CD14-positive monocyte (primary cell): Measurements from ENCODE around the gene CCDC69. TPM values are rescaled to one million over a fixed set of nuclear protein-coding genes. Genes with fewer than 3 reads are reported as not detected.

Experiments
- DNase-seq, 3 donors: peaks; one replicate each; pipeline ENCODE4 v3.0.0-alpha.2; 2011 to 2022
- H2AFZ ChIP-seq: 2 replicates; pipeline ENCODE4 v1.6.0; 2012; ENCODE audit warnings: mild to moderate bottlenecking, low read depth, low read length, inconsistent platforms; ENCODE audit not compliant: insufficient read depth, poor library complexity, severe bottlenecking
- H3K27ac ChIP-seq, 2 donors: 1 replicate in 1 of 2; 2 replicates in 1 of 2; pipeline ENCODE4 v1.5.1; 2012 to 2013; ENCODE audit warnings: low read length in 2 of 2, control low read depth in 1 of 2, inconsistent platforms in 1 of 2, low read depth in 1 of 2, mild to moderate bottlenecking in 1 of 2
- H3K27me3 ChIP-seq, 2 donors: one replicate each; pipeline versions ENCODE4 v1.6.0 to v1.6.1; 2011 to 2013; ENCODE audit warnings: low read length in 2 of 2; ENCODE audit not compliant: control insufficient read depth in 2 of 2, insufficient read depth in 2 of 2
- H3K36me3 ChIP-seq, 2 donors: replicated peaks in 1 of 2; 1 replicate in 1 of 2; 2 replicates in 1 of 2; pipeline versions ENCODE4 v1.5.1 to v1.6.1; 2012 to 2013; ENCODE audit warnings: low read length in 2 of 2, control low read depth in 1 of 2, inconsistent platforms in 1 of 2, mild to moderate bottlenecking in 1 of 2; ENCODE audit not compliant: insufficient read depth in 2 of 2, control insufficient read depth in 1 of 2
- H3K4me1 ChIP-seq, 2 donors: 1 replicate in 1 of 2; 2 replicates in 1 of 2; pipeline versions ENCODE4 v1.5.1 to v1.6.1; 2012 to 2013; ENCODE audit warnings: low read length in 2 of 2, control low read depth in 1 of 2, inconsistent platforms in 1 of 2, mild to moderate bottlenecking in 1 of 2, moderate library complexity in 1 of 2; ENCODE audit not compliant: insufficient read depth in 2 of 2, control insufficient read depth in 1 of 2
- H3K4me2 ChIP-seq: replicated peaks from 2 replicates; pipeline ENCODE3; 2012; ENCODE audit warnings: low read length, moderate library complexity, mild to moderate bottlenecking; ENCODE audit not compliant: poor library complexity, severe bottlenecking; ENCODE audit errors: extremely low read depth
- H3K4me3 ChIP-seq, 3 experiments: fragments of 200-600 bp in 1 of 3; sonication (generic) in 1 of 3; replicated peaks in 1 of 3; 1 replicate in 2 of 3; 2 replicates in 1 of 3; pipeline ENCODE4 v1.5.1; 2011 to 2013; ENCODE audit warnings: low read length in 3 of 3, mild to moderate bottlenecking in 3 of 3, control low read depth in 2 of 3, low read depth in 2 of 3, inconsistent platforms in 1 of 3, moderate library complexity in 1 of 3
- H3K79me2 ChIP-seq: 2 replicates; pipeline ENCODE4 v1.6.0; 2012; ENCODE audit warnings: mild to moderate bottlenecking, control low read depth, inconsistent platforms, low read length, moderate library complexity; ENCODE audit not compliant: insufficient read depth
- H3K9ac ChIP-seq: 2 replicates; pipeline ENCODE4 v1.6.0; 2017; ENCODE audit warnings: low read length, mild to moderate bottlenecking; ENCODE audit not compliant: insufficient read depth, poor library complexity, severe bottlenecking
- H3K9me3 ChIP-seq, 2 donors: replicated peaks in 1 of 2; 1 replicate in 1 of 2; 2 replicates in 1 of 2; pipeline versions ENCODE4 v1.5.1 to v1.6.1; 2012 to 2013; ENCODE audit warnings: low read length in 2 of 2, control low read depth in 1 of 2; ENCODE audit not compliant: control insufficient read depth in 1 of 2, insufficient read depth in 1 of 2
- H4K20me1 ChIP-seq: 2 replicates; pipeline ENCODE4 v1.6.0; 2012; ENCODE audit warnings: mild to moderate bottlenecking, low read length, control low read depth, moderate library complexity; ENCODE audit not compliant: insufficient read depth
- H3K27ac Mint-ChIP-seq, 7 donors: one replicate each; pipeline ENCODE4 v1.8.0; 2020; ENCODE audit warnings: mild to moderate bottlenecking in 7 of 7, mixed read lengths in 7 of 7, moderate library complexity in 6 of 7, inconsistent platforms in 2 of 7
- H3K27me3 Mint-ChIP-seq, 3 donors: one replicate each; pipeline ENCODE4 v1.8.0; 2021 to 2022; ENCODE audit warnings: low read depth in 3 of 3, mild to moderate bottlenecking in 3 of 3, mixed read lengths in 3 of 3, moderate library complexity in 3 of 3, inconsistent platforms in 1 of 3
- H3K36me3 Mint-ChIP-seq, 2 donors: one replicate each; pipeline ENCODE4 v1.8.0; 2020; ENCODE audit warnings: mixed read lengths in 2 of 2, inconsistent platforms in 1 of 2, mild to moderate bottlenecking in 1 of 2
- H3K4me1 Mint-ChIP-seq: one replicate; pipeline ENCODE4 v1.8.0; 2020; ENCODE audit warnings: mild to moderate bottlenecking, mixed read lengths
- H3K4me3 Mint-ChIP-seq, 2 donors: one replicate each; pipeline ENCODE4 v1.8.0; 2020; ENCODE audit warnings: mild to moderate bottlenecking in 2 of 2, mixed read lengths in 2 of 2, moderate library complexity in 1 of 2
- H3K9me3 Mint-ChIP-seq, 7 donors: one replicate each; pipeline ENCODE4 v1.8.0; 2020 to 2022; ENCODE audit warnings: mixed read lengths in 7 of 7, mild to moderate bottlenecking in 6 of 7, moderate library complexity in 6 of 7, inconsistent platforms in 2 of 7
- WGBS: methylation state at CpG from one replicate; pipeline ENCODE4 v1.1.5; 2013; ENCODE audit warnings: missing lambda C conversion rate; ENCODE audit not compliant: insufficient coverage; 5-methylcytosine and 5-hydroxymethylcytosine counted together
- intact Hi-C, 2 donors: fragments of 100-400 bp; cut with micrococcal nuclease; formaldehyde crosslinking; loops; one replicate each; pipeline versions ENCODE4 v1.15.0 to v1.15.1; 2023
- polyA plus RNA-seq, 3 donors: library from polyadenylated mRNA; depleted of rRNA in 1 of 3; unstranded in 2 of 3; stranded (reverse) in 1 of 3; fragments of 300-500 nt in 2 of 3; fragments of >200 nt in 1 of 3; fragmentation: Illumina TruSeq in 2 of 3; gene quantifications; 1 replicate in 2 of 3; 2 replicates in 1 of 3; pipeline ENCODE4 v1.2.3, GENCODE V29; 2012 to 2021
- TF ChIP-seq, protein P1 (sequence below): fragments of 200-600 bp; IDR thresholded peaks from one replicate; pipeline ENCODE4 v1.8.0; 2022; ENCODE audit warnings: antibody characterized with exemption, mild to moderate bottlenecking

Gene CCDC69
- polyA plus RNA-seq, 3 donors, result 68.4 to 176 (median 84.1) TPM

DNA sequence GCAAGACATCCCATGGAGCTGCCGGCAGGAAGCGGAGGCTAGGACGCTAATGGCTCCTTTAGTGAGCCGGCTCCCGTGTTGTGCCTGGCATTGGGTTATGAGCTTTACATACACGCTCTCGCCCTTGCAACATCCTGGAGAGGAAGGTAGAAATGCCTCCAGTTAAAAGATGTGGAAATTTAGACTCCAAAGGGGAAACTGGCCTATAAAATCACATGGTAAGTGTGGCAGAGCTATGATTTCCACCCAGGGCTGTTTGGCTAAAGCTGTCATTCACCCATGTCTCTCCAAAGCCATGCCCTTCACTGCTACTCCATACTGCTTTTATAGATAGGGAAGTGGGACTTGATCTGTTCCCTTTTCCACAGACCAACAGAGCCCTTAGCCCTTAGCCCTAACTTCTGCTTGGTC is 34.3 kb upstream of the CCDC69 start:
- peaks cover 36 to 40% of the 10 kb centered on the region in 2 donors for H3K36me3 Mint-ChIP-seq
- peaks cover 40% of the 10 kb centered on the region for H4K20me1 ChIP-seq
- TF ChIP-seq, protein P1, sequence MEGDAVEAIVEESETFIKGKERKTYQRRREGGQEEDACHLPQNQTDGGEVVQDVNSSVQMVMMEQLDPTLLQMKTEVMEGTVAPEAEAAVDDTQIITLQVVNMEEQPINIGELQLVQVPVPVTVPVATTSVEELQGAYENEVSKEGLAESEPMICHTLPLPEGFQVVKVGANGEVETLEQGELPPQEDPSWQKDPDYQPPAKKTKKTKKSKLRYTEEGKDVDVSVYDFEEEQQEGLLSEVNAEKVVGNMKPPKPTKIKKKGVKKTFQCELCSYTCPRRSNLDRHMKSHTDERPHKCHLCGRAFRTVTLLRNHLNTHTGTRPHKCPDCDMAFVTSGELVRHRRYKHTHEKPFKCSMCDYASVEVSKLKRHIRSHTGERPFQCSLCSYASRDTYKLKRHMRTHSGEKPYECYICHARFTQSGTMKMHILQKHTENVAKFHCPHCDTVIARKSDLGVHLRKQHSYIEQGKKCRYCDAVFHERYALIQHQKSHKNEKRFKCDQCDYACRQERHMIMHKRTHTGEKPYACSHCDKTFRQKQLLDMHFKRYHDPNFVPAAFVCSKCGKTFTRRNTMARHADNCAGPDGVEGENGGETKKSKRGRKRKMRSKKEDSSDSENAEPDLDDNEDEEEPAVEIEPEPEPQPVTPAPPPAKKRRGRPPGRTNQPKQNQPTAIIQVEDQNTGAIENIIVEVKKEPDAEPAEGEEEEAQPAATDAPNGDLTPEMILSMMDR, result no peak
- no peak overlapping the region for H2AFZ ChIP-seq
- H3K27me3 ChIP-seq, result no peaks in the 10 kb centered on the region
- H3K27ac ChIP-seq, result peak overlapping the region; percentile 78 to 94
- H3K9me3 Mint-ChIP-seq, result no peaks in the 10 kb centered on the region
- H3K4me1 Mint-ChIP-seq, result peaks cover 62% of the 10 kb centered on the region
- no peaks in the 10 kb centered on the region for H3K9me3 ChIP-seq
- DNase-seq, result peak; percentile 78 to 88 (median 79)
- WGBS, result no CpG with 5 or more reads among the region's 7 CpGs
- H3K4me1 ChIP-seq, result peaks cover 62 to 63% of the 10 kb centered on the region in 2 donors
- intact Hi-C loops, result loop anchor here in 1 of 2 donors (10.0 kb wide), 1 partner anchor 203 kb away; no protein-coding TSS in a partner anchor
- H3K36me3 ChIP-seq, result peaks cover 24 to 36% of the 10 kb centered on the region in 2 donors
- no peak overlapping the region for H3K9ac ChIP-seq
- H3K27me3 Mint-ChIP-seq, result peaks cover 0 to 3% (median 2%) of the 10 kb centered on the region in 3 donors
- H3K27ac Mint-ChIP-seq, result peak overlapping the region; percentile 92 to 100 (median 97)
- H3K4me2 ChIP-seq, result peak overlapping the region; percentile 56
- peak overlapping the region in 1 of 3 experiments; percentile 55 for H3K4me3 ChIP-seq
- H3K4me3 Mint-ChIP-seq, result peak overlapping the region in 1 of 2 donors; percentile 69
- H3K79me2 ChIP-seq, result peaks cover 85% of the 10 kb centered on the region

DNA sequence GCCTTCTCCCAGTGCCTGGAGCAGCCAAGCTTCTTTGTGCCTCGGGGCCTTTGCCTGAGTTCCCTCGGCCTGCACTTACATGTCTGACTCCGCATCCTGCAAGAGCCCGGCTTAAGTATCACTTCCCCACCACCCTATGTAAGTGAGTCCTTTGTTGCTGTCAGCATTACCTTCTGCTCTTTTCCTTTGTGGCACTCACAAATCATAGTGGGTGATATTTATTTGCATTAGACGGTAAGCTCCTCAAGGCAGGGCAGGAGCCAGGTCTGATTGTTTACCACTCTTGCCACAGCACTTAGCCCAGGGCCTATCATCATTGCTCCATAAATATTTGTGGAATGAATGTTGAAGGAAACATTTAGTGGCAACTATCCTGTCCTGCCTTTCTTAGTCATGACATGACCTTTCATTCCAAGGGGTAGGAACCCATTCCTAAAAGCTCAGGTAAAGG is 33.9 kb upstream of the CCDC69 start:
- H3K27me3 Mint-ChIP-seq, result peaks cover 0 to 3% (median 2%) of the 10 kb centered on the region in 3 donors
- Histone ChIP-seq H3K27ac (peak overlapping the region; percentile 78 to 94), H3K9ac (peak overlapping the region; percentile 39), H3K4me1 (peaks cover 65% of the 10 kb centered on the region in 2 donors), H3K27me3 (no peaks in the 10 kb centered on the region), H3K79me2 (peaks cover 86% of the 10 kb centered on the region), H3K4me2 (peak overlapping the region; percentile 56), H3K9me3 (no peaks in the 10 kb centered on the region), H3K36me3 (peaks cover 23 to 33% of the 10 kb centered on the region in 2 donors), H4K20me1 (peaks cover 39% of the 10 kb centered on the region), H3K4me3 (peak overlapping the region in 1 of 3 experiments; percentile 55), H2AFZ (no peak overlapping the region)
- TF ChIP-seq, protein P1, result no peak
- peak overlapping the region; percentile 57 to 69 for H3K4me3 Mint-ChIP-seq
- H3K36me3 Mint-ChIP-seq, result peaks cover 33 to 36% of the 10 kb centered on the region in 2 donors
- DNase-seq, result peak; percentile 67 to 83 (median 72)
- H3K9me3 Mint-ChIP-seq, result no peaks in the 10 kb centered on the region
- 0% methylated on average over 1 of the region's 5 CpGs for WGBS
- H3K4me1 Mint-ChIP-seq, result peaks cover 62% of the 10 kb centered on the region
- intact Hi-C loops, result loop anchor here in 1 of 2 donors (10.0 kb wide), 1 partner anchor 203 kb away; no protein-coding TSS in a partner anchor
- H3K27ac Mint-ChIP-seq, result peak overlapping the region; percentile 92 to 100 (median 97)
